Epithelial cell of proximal tubule (primary cell): ENCODE data around the gene SEMA3A. TPM values are rescaled to one million over a fixed set of nuclear protein-coding genes. Genes with fewer than 3 reads are reported as not detected.
"Not testable (repeated sequence)": the region's sequence is repeated elsewhere in the genome, so short reads cannot be mapped to it uniquely, and the experiment has no call there.

ENCODE experiments used
- DNase-seq: peaks from one replicate; pipeline ENCODE4 v3.0.0-alpha.2; 2011; ENCODE audit warnings: low read depth
- H3K4me3 ChIP-seq: 2 replicates; pipeline ENCODE4 v1.5.1; 2011; ENCODE audit warnings: low read depth, mild to moderate bottlenecking, low read length
- total RNA-seq: library from RNA; depleted of rRNA; stranded (reverse); fragments of >200 nt; gene quantifications from 2 replicates; pipeline ENCODE4 v1.2.3, GENCODE V29; 2015
- TF ChIP-seq, protein P1 (sequence below): conservative IDR thresholded peaks from 2 replicates; pipeline ENCODE4 v1.5.1; 2012; ENCODE audit warnings: low read depth, mild to moderate bottlenecking, low read length

SEMA3A gene
- total RNA-seq, 1 donor from 2014 or later = 13.7 TPM

DNA sequence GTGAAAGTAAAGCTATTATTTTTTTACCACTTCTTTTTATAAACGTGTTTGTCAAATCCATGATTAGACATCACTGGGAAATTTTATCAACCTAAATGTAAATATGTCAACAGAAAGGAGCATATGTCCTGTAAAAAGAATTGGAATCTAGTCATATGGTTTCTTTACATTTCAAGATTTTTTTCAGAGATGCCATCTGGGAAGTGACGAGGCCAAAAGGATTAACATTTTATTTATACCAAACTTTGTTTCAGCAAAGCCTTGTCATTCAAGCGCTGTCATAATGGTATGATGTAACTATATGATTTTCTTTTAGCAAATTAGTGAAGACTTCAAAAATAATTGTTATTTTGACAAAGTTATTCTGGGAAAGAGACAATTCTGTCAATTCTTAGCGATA lies 117.3 kb downstream of the SEMA3A start:
- TF ChIP-seq, protein P1, sequence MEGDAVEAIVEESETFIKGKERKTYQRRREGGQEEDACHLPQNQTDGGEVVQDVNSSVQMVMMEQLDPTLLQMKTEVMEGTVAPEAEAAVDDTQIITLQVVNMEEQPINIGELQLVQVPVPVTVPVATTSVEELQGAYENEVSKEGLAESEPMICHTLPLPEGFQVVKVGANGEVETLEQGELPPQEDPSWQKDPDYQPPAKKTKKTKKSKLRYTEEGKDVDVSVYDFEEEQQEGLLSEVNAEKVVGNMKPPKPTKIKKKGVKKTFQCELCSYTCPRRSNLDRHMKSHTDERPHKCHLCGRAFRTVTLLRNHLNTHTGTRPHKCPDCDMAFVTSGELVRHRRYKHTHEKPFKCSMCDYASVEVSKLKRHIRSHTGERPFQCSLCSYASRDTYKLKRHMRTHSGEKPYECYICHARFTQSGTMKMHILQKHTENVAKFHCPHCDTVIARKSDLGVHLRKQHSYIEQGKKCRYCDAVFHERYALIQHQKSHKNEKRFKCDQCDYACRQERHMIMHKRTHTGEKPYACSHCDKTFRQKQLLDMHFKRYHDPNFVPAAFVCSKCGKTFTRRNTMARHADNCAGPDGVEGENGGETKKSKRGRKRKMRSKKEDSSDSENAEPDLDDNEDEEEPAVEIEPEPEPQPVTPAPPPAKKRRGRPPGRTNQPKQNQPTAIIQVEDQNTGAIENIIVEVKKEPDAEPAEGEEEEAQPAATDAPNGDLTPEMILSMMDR = no peak
- no peak for DNase-seq
- no peak overlapping the region for H3K4me3 ChIP-seq

DNA sequence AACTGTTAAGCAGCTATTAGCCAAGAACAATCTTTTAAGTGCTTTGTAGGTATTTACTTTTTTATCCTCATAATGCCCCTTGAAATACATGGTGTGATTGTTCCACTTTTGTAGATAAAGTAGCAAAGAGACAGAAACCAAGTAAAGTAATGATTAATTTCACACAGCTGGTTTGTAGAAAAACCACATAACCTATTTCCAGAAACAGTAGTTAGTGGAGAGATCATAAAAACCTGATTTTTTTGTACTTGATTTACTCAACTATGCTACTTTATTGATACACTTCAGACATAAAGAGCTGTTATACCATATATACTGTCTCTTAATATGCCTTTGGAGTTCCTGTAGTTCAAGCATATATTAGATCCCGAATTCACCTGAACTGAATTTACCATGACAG lies 118.4 kb downstream of the SEMA3A start:
- TF ChIP-seq, protein P1 = no peak
- no peak overlapping the region for H3K4me3 ChIP-seq
- DNase-seq = no peak

DNA sequence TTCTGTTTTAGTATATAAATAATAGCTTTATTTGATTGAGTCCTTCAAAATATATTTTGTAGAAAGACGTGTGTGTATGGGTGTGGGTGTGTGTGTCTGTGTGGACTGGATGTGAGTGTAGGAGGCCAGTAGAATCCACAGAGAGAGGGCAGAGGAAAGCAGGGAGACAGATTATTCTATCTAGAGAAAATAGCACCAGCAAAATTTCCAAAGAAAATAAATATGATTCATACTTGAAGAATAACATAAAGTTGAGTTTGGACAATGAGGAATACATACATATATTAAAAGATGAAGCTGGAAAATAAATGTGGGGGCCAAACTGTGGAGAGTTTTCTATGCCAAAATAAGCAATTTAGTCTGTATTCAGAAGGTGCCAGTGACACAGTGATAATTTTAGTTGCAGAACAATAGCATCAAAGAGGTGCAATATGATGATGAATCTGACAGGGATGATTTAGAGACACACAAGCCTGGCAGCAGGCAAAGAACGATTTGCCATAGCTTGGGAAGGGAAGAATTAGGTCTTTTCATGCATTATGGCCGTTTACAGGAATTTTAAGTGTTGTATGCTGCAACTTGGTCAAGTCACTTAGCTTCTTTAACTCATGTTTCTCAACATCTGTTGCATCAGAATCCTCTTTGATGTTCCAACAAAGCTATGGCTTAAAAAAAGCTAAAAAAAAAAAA lies 121.3 kb downstream of the SEMA3A start:
- no peak for DNase-seq
- TF ChIP-seq, protein P1 = no peak
- H3K4me3 ChIP-seq = no peak overlapping the region

DNA sequence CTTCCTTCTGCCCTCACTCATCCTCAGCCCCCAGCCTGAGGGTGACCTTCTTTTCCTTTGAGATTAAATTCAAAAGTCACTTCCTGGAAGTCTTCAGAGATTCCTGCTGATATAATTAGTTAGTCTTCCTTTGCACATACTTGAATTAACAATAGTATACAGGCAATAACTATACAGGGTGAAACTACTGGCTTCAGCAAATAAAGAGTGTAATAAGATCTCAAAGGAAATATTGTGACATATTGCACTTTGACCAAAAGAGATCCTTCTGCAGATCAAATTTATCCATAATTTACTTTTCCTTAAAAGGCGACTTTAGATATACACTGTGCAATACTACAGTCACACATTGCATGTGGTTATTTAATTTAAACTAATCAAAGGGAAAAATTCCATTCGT lies 123.8 kb downstream of the SEMA3A start:
- no peak overlapping the region for H3K4me3 ChIP-seq
- DNase-seq = no peak
- TF ChIP-seq, protein P1 = no peak

DNA sequence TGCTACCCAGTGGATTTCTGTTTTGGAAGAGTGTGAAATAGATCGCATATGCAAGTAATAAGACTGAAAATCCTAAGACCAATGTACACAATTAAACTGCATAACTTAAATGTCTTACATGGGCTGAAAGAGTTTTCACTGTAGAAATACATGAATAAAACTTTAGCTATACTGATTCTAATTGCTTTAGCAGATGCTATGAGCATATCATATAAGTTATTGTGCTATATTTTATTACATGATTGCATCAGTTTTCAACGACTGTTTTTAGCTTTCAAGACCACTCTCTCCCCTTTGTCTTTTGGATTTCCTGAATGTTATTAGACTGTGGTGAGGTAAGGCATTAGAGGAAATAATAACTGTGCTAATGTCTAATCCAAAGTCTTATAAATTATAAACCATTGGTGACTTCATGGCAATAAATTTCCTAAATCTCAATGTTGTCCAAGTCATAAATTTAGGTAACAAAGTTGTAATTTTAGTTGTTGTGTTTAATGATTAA lies 124.5 kb downstream of the SEMA3A start:
- no peak overlapping the region for H3K4me3 ChIP-seq
- TF ChIP-seq, protein P1 = no peak
- DNase-seq = no peak

DNA sequence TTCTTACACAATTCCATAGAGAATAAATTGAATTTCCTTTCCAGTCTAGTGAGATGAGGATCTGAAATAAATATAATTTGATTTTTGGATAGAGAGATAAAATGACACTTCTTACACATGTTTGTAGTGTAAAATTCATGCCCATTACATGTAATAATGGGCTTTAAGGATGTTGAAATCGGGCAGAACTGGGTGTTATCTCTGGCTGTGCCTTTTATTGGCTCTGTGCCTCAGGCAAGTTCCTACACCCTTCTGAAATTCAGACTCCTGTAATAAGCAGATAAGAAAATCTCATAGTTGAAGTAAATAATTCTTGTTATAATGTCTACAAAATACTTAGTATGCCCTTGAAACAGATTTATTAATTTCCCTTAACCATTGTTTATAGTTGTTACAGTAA lies 125.6 kb downstream of the SEMA3A start:
- H3K4me3 ChIP-seq = no peak overlapping the region
- TF ChIP-seq, protein P1 = no peak
- DNase-seq = no peak

DNA sequence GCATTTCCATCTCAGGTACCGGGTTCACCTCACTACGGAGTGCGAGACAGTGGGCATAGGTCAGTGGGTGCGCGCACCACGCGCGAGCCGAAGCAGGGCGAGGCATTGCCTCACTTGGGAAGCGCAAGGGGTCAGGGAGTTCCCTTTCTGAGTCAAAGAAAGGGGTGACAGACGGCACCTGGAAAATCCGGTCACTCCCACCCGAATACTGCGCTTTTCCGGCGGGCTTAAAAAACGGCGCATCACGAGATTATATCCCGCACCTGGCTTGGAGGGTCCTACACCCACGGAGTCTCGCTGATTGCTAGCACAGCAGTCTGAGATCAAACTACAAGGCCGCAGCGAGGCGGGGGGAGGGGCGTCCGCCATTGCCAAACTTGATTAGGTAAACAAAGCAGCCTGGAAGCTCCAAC lies 132.1 kb downstream of the SEMA3A start:
- not testable (repeated sequence) for DNase-seq

More for the DNA sequence above, 132.1 kb downstream of the SEMA3A start:
- H3K4me3 ChIP-seq = not testable (repeated sequence)
